HG03378 (cell line): ENCODE data around the gene EFCAB6.

ENCODE experiments used
- ATAC-seq: cut with Tn5 transposase; IDR thresholded peaks from one replicate; pipeline ENCODE4 v1.9.1; 2021; ENCODE audit warnings: mild to moderate bottlenecking, moderate library complexity; ENCODE audit not compliant: unreplicated experiment

Gene EFCAB6

GRCh38 chr22:43830931-43831560 is 18.9 kb upstream of the EFCAB6 start:
- ATAC-seq = no peak

- no peak for ATAC-seq
These were observed 18.1 kb upstream of the EFCAB6 start for GRCh38 chr22:43829904-43830851.

- no peak for ATAC-seq
These were observed 17.1 kb upstream of the EFCAB6 start for GRCh38 chr22:43828998-43829782.

- no peak for ATAC-seq
These were observed 16.6 kb upstream of the EFCAB6 start for GRCh38 chr22:43828725-43828997.

GRCh38 chr22:43827926-43828724 is 16.0 kb upstream of the EFCAB6 start:
- no peak for ATAC-seq

- ATAC-seq = no peak
These were observed 15.1 kb upstream of the EFCAB6 start for GRCh38 chr22:43827003-43827735.

GRCh38 chr22:43826142-43827002 is 14.3 kb upstream of the EFCAB6 start:
- ATAC-seq = no peak

GRCh38 chr22:43825651-43826050 is 13.5 kb upstream of the EFCAB6 start:
- no peak for ATAC-seq

- ATAC-seq = no peak
These were observed 12.8 kb upstream of the EFCAB6 start for GRCh38 chr22:43824724-43825420.

GRCh38 chr22:43823911-43824665 is 12.0 kb upstream of the EFCAB6 start:
- no peak for ATAC-seq

- no peak for ATAC-seq
These were observed 11.3 kb upstream of the EFCAB6 start for GRCh38 chr22:43823353-43823908.

- ATAC-seq = no peak
These were observed 9.7 kb upstream of the EFCAB6 start for GRCh38 chr22:43821606-43822425.

GRCh38 chr22:43820651-43821305 is 8.7 kb upstream of the EFCAB6 start:
- no peak for ATAC-seq

GRCh38 chr22:43819931-43820640 is 8.0 kb upstream of the EFCAB6 start:
- ATAC-seq = no peak

- ATAC-seq = no peak
These were observed 7.4 kb upstream of the EFCAB6 start for GRCh38 chr22:43819421-43819921.
